Adipose tissue (tissue), 3 donors: ENCODE measurements around the gene ABCA6. TPM values are rescaled to one million over a fixed set of nuclear protein-coding genes. Genes with fewer than 3 reads are reported as not detected.
"Not testable (repeated sequence)": the region's sequence is repeated elsewhere in the genome, so short reads cannot be mapped to it uniquely, and the experiment has no call there.

Experiments
- H3K27ac ChIP-seq: one replicate; pipeline ENCODE4 v1.5.1; 2013; ENCODE audit warnings: low read depth, low read length
- whole genome bisulfite sequencing, 3 donors: extraction: QIAGEN DNeasy Blood & Tissue Kit; methylation state at CpG; one replicate each; pipeline ENCODE4 v1.1.7; 2013; 5-methylcytosine and 5-hydroxymethylcytosine counted together
- polyA plus RNA-seq, 3 donors: library from polyadenylated mRNA; stranded (reverse); fragments of 200-250 nt; gene quantifications; one replicate each; pipeline ENCODE4 v1.2.3, GENCODE V29; 2013
- donor health status: healthy with polysubstance abuse.
- donor health status: Bipolar disorder and iron deficiency.
- donor health status: healthy.

The ABCA6 gene
- polyA plus RNA-seq, 3 donors, result 3.1 to 30.0 (median 22.4) TPM

DNA sequence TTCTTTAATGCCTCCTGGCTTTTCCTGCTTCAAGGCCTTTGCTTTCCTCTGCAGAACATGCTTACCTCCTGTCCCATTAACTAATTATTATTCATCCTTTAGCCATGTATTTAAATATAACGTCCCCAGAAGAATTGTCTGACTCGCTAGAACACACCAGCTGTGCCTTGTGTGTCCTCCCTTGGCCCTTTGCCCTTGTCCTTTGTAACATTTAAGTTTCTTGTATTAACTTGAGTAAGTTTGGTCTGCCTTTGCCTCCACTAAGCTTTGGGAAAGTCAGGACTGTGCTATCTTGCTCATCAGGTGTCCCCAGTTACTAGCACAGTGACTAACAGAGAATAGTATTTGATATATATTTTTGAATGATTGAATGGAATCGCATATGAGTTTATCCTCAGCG, 51.3 kb downstream of the ABCA6 start:
- WGBS, 3 donors, result 64 to 81% (median 77%) methylated on average over 4 of the region's 4 CpGs

DNA sequence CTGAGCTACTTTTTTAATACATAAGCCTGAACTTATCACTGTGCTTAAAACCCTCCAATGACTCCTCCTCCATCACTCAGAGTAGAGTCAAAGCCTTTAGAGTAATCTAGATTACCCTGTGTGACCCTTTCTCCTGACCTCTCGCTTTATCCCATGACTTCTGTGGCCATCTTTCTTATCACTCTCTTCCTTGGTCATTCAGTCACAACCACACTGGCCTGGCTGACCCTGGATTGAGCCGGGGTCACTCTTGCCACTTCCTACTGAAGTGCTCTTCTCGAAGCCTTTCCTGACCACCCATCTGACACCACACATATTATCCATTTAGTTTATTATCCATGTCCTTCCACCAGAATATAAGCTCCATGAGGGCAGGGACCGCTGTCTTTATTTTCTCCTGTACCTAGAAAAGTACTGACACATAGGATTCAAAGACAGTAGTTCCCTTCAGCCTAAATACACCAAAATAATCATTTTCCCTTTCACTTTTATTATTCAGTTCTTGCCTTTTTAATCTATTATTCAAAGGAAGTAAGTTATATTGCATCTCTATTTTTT, 53.0 kb downstream of the ABCA6 start:
- H3K27ac ChIP-seq, result no peak overlapping the region
- whole genome bisulfite sequencing, 3 donors, result 80 to 83% (median 81%) methylated on average over 4 of the region's 4 CpGs

More for the DNA sequence above, 51.3 kb downstream of the ABCA6 start:
- no peak overlapping the region for H3K27ac ChIP-seq

DNA sequence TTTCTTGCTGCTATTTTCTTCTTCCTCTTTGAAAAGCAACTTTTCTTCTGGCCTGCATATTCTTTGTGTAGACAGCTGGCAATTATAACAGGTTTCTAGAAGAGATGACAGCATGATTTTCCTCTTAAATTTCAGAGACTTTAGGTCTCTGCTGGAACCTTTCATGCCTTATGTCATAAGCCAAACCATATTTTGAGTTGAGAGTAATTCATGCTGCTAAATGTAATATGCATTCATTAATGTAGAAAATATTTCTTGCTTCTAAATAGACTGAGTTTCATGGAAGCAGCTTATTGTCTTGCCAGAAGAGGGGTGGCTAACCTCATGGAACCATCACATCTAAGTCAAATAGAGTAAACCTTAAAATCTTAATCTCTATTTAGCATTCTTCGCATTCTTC, 55.1 kb downstream of the ABCA6 start:
- no peak overlapping the region for H3K27ac ChIP-seq
- WGBS, 3 donors, result 97 to 99% (median 97%) methylated on average over 1 of the region's 1 CpG

DNA sequence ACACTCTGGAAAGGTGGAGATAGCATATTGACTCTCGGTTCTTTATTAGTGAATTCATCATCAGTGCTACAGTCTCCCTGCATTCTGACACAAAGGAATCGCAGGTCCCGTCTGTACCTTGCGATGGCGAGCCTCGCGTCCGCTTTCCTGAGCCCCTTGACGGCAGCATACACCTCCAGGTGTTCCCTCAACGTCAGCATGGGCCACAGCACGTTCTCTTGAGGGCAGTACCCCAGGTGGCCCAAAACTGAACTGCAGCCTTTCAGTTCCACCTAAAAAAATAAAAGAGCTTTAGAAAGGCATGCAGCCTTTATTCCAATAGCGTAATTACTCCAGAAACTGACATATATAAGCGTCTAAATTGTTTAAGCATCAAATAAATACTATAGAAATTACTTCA, 56.8 kb downstream of the ABCA6 start:
- no peak overlapping the region for H3K27ac ChIP-seq
- 70 to 77% (median 74%) methylated on average over 13 of the region's 13 CpGs for WGBS, 3 donors

DNA sequence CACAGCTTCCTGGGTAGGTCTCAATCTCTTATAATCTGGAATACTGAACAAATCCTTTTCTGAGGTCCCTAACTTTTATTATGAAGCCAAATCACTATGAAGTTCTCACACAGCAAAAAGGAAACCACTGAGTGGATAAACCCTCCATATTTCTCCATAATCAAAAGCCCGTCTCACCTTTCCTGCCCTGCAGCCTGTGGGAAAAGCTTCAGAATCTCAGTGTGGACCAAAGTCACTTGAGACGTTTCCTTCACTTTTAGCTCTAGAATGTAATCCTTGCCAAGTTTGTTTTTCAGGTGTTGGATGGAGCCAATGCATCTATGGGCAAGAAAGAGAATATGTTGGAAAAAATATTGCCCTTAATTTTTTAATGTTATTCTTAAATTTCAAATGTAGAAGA, 59.0 kb downstream of the ABCA6 start:
- H3K27ac ChIP-seq, result no peak overlapping the region
- 93 to 97% (median 94%) methylated on average over 2 of the region's 2 CpGs for WGBS, 3 donors

DNA sequence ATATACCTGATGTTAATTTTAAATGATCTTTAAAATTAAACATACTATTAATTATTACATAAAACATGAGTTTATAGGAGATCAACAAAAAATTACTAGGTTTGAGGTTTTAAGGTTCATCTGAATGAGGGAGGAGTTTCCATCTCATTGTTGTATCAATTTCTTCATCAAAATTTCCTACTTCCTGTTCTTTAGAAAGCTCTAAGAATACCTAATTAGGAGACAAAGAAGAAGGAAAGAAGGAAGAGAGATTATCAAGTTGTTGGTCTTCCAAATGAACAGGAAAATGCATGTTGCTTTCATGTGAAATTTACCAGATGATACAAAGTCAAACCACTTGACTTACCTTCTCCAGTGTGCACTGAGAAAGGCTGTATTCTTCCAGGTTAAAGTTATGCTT, 62.8 kb downstream of the ABCA6 start:
- no peak overlapping the region for H3K27ac ChIP-seq

DNA sequence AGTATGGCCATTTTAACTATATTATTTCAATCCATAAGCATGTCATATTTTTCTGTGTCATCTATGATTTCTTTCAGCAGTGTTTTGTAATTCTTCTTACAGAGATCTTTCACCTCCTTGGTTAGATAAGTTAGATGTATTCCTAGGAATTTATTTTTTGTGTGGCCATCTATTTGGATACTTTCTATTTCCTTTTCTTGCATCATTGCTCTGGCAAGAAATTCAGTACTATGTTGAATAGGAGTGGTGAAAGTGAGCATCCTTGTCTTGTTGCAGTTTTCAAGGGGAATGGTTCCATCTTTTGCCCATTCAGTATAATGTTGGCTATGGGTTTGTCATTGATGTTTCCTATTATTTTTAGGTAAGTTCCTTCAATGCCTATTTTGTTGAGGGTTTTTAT, 65.9 kb downstream of the ABCA6 start:
- H3K27ac ChIP-seq, result no peak overlapping the region

DNA sequence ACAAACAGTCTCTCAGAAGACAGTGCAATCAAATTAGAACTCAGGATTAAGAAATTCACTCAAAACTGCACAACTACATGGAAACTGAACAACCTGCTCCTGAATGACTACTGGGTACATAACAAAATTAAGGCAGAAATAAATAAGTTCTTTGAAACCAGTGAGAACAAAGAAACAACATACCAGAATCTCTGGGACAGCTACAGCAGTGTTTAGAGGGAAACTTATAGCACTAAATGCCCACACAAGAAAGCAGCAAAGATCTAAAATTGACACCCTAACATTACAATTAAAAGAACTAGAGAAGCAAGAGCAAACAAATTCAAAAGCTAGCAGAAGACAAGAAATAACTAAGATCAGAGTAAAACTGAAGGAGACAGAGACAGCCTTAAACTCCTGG, 68.3 kb downstream of the ABCA6 start:
- not testable (repeated sequence) for H3K27ac ChIP-seq

DNA sequence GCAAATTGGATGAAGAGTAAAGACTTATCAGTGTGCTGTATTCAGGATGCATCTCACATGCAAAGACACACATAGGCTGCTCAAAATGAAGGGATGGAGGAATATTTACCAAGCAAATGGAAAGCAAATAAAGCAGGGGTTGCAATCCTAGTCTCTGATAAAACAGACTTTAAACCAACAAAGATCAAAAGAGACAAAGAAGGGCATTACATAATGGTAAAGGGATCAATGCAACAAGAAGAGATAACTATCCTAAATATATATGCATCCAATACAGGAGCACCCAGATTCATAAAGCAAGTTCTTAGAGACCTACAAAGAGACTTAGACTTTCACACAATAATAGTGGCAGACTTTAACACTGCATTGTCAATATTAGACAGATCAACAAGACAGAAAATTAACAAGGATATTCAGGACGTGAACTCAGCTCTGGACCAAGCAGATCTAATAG, 68.9 kb downstream of the ABCA6 start:
- 66 to 94% (median 93%) methylated on average over 1 of the region's 1 CpG for WGBS, 3 donors
- H3K27ac ChIP-seq, result not testable (repeated sequence)

DNA sequence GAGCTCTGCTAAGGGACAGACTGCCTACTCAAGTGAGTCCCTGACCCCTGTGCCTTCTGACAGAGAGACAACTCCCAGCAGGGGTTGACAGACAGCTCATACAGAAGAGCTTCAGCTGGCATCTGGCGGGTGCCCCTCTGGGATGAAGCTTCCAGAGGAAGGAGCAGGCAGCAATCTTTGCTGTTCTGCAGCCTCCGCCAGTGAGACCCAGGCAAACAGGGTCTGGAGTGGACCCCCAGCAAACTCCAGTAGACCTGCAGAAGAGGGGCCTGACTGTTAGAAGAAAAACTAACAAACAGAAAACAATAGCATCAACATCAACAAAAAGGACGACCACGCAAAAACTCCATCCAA, 70.5 kb downstream of the ABCA6 start:
- 77 to 88% (median 87%) methylated on average over 4 of the region's 4 CpGs for WGBS, 3 donors
- H3K27ac ChIP-seq, result not testable (repeated sequence)

DNA sequence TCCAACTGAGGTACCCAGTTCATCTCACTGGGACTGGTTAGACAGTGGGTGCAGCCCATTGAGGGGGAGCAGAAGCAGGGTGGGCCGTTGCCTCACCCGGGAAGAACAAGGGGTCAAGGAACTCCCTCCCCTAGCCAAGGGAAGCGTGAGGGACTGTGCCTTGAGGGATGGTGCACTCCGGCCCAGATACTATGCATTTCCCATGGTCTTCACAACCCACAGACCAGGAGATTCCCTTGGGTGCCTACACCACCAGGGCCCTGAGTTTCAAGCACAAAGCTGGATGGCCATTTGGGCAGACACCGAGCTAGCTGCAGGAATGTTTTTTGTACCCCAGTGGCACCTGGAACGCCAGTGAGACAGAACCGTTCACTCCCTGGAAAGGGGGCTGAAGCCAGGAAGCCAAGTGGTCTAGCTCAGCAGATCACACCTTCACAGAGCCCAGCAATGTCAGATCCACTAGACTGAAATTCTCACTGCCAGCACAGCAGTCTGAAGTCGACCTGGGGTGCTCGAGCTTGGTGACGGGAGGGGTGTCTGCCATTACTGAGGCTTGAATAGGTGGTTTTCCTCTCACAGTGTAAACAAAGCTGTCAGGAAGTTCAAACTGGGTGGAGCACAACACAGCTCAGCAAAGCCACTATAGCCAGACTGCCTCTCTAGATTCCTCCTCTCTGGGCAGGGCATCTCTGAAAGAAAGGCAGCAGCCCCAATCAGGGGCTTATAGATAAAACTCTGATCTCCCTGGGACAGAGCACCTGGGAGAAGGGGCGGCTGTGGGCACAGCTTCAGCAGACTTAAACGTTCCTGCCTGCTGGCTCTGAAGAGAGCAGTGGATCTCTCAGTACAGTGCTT, 71.1 kb downstream of the ABCA6 start:
- not testable (repeated sequence) for H3K27ac ChIP-seq
- WGBS, 3 donors, result 65 to 76% (median 66%) methylated on average over 12 of the region's 12 CpGs

DNA sequence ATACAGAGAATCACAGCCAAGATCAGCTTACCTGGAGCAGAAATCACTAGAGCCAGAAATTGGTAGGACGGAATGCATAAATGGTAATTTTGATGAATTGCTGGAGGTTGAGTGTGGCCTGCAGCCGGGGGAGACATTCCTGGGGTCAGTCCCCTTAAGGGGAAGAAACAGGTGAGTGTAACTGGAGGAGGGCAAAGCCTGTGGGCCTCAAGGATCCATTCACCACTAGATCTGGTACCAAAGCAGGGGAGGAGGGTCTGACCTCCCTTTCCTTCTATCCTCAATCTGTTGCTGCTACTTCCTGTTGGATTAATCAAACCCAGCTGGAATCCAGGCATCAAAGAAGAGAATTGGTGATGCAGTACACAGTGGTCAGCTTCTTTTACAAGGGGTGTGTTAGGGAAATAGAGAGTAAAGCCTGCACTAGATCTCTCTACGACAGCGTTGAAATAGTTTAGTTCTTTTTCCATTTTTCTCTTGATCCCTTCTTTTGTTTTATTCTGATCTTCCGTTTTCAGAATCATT, 72.4 kb downstream of the ABCA6 start:
- 92 to 96% (median 93%) methylated on average over 5 of the region's 5 CpGs for WGBS, 3 donors
- H3K27ac ChIP-seq, result no peak overlapping the region

DNA sequence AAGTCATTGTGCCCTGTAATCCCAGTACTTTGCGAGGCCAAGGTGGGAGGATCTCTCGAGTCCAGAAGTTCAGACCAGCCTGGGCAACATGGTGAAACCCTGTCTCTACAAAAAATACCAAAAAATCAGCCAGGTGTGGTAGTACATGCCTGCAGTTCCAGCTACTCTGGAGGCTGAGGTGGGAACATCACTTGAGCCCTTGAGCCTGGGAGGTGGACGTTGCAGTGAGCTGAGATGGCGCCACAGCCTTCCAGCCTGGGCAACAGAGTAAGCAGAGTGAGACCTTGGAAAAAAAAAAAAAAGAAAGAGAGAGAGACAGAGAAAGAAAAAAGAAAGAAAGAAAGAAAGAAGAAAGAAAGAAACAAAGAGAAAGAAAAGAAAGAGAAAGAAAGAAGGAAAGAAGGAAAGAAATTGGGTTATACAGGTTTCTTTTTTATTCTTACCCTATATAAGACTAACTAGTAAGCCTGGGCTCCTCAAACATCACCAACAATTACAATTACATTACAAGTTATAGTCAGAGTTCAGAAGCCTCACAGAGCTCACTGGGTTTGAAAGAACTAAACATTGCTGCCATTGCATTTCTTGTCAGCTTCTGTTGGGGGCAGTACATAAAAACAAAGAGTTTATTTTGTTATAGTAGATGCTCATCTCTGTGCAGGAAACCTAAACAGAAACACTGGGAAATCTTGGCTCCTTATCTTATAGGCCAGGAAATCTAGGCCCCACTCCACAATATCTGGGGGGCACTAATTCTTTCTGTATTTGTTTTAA, 74.2 kb downstream of the ABCA6 start:
- H3K27ac ChIP-seq, result no peak overlapping the region
- 94 to 96% (median 96%) methylated on average over 4 of the region's 4 CpGs for WGBS, 3 donors

DNA sequence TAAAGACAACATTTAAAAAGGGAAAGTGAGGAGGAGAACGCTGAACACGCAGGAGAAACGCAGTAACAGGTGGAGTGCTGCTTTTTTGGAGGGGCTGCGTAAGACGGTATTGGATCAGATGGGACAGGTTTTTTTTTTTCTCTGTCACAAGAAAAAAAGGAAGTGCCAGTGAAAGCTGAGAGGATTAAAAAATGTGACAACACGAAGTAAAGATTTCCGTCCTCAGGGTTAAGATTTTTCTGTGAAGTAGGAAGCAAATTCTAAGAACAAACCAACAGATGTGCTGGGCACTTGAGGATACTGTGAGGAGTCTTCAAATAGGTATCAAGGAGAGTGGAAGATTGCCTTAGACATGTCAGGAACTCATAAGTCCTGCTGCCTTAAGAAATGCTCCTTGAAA, 75.2 kb downstream of the ABCA6 start:
- no peak overlapping the region for H3K27ac ChIP-seq
- WGBS, 3 donors, result 56 to 85% (median 71%) methylated on average over 7 of the region's 7 CpGs

DNA sequence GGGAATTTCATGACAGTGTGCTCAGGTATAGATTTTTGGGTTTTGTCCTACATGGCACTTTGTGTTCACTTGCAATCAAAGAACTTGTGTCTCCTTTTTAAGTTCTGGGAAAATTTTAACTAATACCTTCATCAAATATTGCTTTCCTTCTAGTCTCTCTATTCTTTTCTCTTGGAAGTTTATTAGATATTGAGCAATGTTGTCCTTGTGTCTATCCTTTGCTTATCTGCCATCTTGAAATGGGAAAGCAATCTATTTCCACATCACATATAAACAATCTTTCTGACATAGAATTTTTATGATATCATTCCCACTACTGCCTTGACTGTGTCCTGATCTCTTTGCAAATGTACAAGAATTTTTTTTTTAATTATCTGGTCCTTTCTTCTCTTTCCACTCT, 76.6 kb downstream of the ABCA6 start:
- H3K27ac ChIP-seq, result no peak overlapping the region

DNA sequence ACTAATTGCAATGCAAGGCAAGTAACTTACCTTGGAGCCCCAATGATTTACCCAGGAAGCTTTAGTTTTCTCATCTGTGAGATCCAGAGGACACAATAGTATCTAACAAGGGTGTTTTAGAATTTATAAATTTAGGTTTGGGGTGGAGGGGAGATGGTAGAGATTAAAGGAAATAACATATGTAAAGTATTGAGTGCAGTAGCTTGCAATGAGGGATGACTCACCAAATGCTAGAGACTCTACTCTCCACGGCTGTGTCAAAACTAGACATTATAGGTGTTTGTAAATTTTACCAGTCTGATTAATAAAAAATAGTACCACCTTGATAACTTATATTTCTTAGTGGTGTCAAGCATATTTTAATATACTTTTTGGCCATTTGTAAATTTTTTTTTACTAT, 77.2 kb downstream of the ABCA6 start:
- WGBS, 3 donors, result 74 to 92% (median 84%) methylated on average over 1 of the region's 1 CpG
- no peak overlapping the region for H3K27ac ChIP-seq

DNA sequence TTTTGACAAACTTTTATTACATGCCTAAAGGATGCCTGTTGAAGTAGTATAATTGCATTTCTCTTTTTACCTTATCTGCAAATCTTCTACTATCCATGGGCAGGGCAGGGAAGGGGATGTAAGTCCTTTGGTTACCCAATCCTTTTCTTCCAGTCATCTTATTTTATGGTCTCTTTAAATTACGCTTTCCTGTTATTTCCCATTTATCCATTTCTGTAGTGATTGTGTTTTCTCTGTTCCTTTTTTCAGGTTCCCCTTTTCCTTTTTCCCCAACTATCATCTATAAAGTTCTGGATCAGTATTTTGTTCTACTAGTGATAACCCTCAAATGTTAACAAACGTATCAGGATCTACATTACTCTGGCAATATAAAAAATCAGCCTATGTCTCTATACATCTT, 77.7 kb downstream of the ABCA6 start:
- 79 to 93% (median 80%) methylated on average over 2 of the region's 2 CpGs for WGBS, 3 donors
- no peak overlapping the region for H3K27ac ChIP-seq

DNA sequence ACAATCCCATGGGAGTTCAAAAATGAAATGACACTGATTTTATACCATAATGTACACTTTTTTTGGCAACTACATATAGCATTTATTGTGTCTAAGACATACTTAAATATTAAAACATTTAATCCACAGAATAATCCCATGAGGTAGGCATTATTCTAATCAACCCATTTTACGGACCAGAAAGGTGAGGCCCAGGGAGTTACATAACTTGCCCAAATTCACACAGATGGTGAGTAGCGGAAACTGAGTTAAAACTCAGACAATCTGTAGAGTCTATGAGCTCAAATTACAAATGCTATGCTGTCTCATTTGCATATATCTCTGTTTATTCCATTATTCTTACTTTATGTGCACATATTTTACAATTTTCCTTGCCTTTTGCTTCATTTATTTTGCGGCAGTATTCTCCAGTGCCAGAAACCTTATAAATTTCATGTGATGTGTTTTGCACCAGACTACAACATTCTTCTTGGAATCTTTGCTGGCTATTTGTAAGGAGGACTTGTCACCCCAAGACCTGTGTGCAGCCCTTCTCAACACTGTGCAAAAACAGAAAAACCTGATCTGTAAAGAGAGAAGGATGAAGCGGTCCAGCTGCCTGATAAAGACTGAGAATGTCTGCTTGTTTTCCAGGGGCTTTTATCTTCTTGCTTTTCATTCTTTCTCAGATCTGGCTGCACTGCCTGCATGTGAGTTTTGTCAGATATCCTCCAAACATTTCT, 78.7 kb downstream of the ABCA6 start:
- 60 to 84% (median 83%) methylated on average over 4 of the region's 4 CpGs for WGBS, 3 donors
- H3K27ac ChIP-seq, result no peak overlapping the region
